ENCODE measurements around the gene PLG.
"Not testable (repeated sequence)": the region's sequence is repeated elsewhere in the genome, so short reads cannot be mapped to it uniquely, and the experiment has no call there.

PLG gene

GRCh38 chr6:160701918-160702680 lies at the start of gene PLG:
TSS of gene PLG (plus strand) at chr6:160702244. CDS start at chr6:160702305, 61 bp downstream.
- DNase-seq (ENCODE audit: low spot score), result not testable (repeated sequence)

- DNase-seq (ENCODE audit: low spot score), result no peak
Observed at GRCh38 chr6:160659562-160659961, 42.5 kb upstream of the PLG start.

- DNase-seq (ENCODE audit: low spot score), result no peak
Observed at GRCh38 chr6:160661216-160661615, 40.8 kb upstream of the PLG start.

GRCh38 chr6:160662429-160662828 lies 39.6 kb upstream of the PLG start:
- DNase-seq (ENCODE audit: low spot score), result no peak

- no peak for DNase-seq (ENCODE audit: low spot score)
Observed at GRCh38 chr6:160662842-160663241, 39.2 kb upstream of the PLG start.

GRCh38 chr6:160664198-160664597 lies 37.8 kb upstream of the PLG start, which contains the start of gene LPA:
TSS of gene LPA (minus strand) at chr6:160664275. CDS start at chr6:160664214, 61 bp downstream.
- not testable (repeated sequence) for DNase-seq (ENCODE audit: low spot score)

GRCh38 chr6:160667639-160668481 lies 34.2 kb upstream of the PLG start:
- no peak for DNase-seq (ENCODE audit: low spot score)

GRCh38 chr6:160668589-160668988 lies 33.5 kb upstream of the PLG start:
- no peak for DNase-seq (ENCODE audit: low spot score)

- DNase-seq (ENCODE audit: low spot score), result not testable (repeated sequence)
Observed at GRCh38 chr6:160676418-160676817, 25.6 kb upstream of the PLG start.

GRCh38 chr6:160678230-160678629 lies 23.8 kb upstream of the PLG start:
- DNase-seq (ENCODE audit: low spot score), result no peak

- no peak for DNase-seq (ENCODE audit: low spot score)
Observed at GRCh38 chr6:160678744-160679401, 23.2 kb upstream of the PLG start.

- no peak for DNase-seq (ENCODE audit: low spot score)
Observed at GRCh38 chr6:160679402-160679769, 22.7 kb upstream of the PLG start.

GRCh38 chr6:160685101-160685761 lies 16.8 kb upstream of the PLG start:
- not testable (repeated sequence) for DNase-seq (ENCODE audit: low spot score)

- DNase-seq (ENCODE audit: low spot score), result no peak
Observed at GRCh38 chr6:160685762-160686450, 16.1 kb upstream of the PLG start.

GRCh38 chr6:160690458-160690857 lies 11.6 kb upstream of the PLG start:
- DNase-seq (ENCODE audit: low spot score), result no peak

GRCh38 chr6:160691617-160692016 lies 10.4 kb upstream of the PLG start:
- no peak for DNase-seq (ENCODE audit: low spot score)

GRCh38 chr6:160692369-160692959 lies 9.6 kb upstream of the PLG start:
- DNase-seq (ENCODE audit: low spot score), result no peak

- not testable (repeated sequence) for DNase-seq (ENCODE audit: low spot score)
Observed at GRCh38 chr6:160695025-160695424, 7.0 kb upstream of the PLG start.

GRCh38 chr6:160695622-160696021 lies 6.4 kb upstream of the PLG start:
- not testable (repeated sequence) for DNase-seq (ENCODE audit: low spot score)

GRCh38 chr6:160696884-160697283 lies 5.2 kb upstream of the PLG start:
- DNase-seq (ENCODE audit: low spot score), result not testable (repeated sequence)

- no peak for DNase-seq (ENCODE audit: low spot score)
Observed at GRCh38 chr6:160697826-160698225, 4.2 kb upstream of the PLG start.

Measured in globus pallidus (tissue), 1 donor.